Heart left ventricle (tissue), 16 donors: ENCODE results near the gene VEGFA. TPM values are rescaled to one million over a fixed set of nuclear protein-coding genes. Genes with fewer than 3 reads are reported as not detected.
"Not testable (repeated sequence)": the region's sequence is repeated elsewhere in the genome, so short reads cannot be mapped to it uniquely, and the experiment has no call there.

Experiments
- ATAC-seq, 4 donors: fragments of 200-7000 bp; cut with Tn5 transposase; one replicate each; pipeline ENCODE4 v1.9.1; 2020 to 2022; ENCODE audit warnings: moderate library complexity in 4 of 4, mild to moderate bottlenecking in 3 of 4, moderate number of reproducible peaks in 1 of 4
- DNase-seq, 5 donors: peaks; one replicate each; pipeline ENCODE4 v3.0.0-alpha.2; 2020
- H3K27ac ChIP-seq, 12 donors: fragments of 200-600 bp; sonication (generic) in 4 of 12; one replicate each; pipeline versions ENCODE4 v1.5.0 to v1.8.0; 2016 to 2022; ENCODE audit warnings: mild to moderate bottlenecking in 2 of 12
- H3K27me3 ChIP-seq, 9 donors: fragments of 200-600 bp; sonication (generic) in 2 of 9; one replicate each; pipeline versions ENCODE4 v1.5.1 to v1.8.0; 2016 to 2022; ENCODE audit warnings: mild to moderate bottlenecking in 3 of 9
- H3K36me3 ChIP-seq, 9 donors: fragments of 200-600 bp; sonication (generic) in 2 of 9; one replicate each; pipeline versions ENCODE4 v1.5.0 to v1.8.0; 2018 to 2022; ENCODE audit warnings: mild to moderate bottlenecking in 2 of 9
- H3K4me1 ChIP-seq, 12 donors: fragments of 200-600 bp; sonication (generic) in 4 of 12; one replicate each; pipeline versions ENCODE4 v1.5.0 to v1.8.0; 2016 to 2022; ENCODE audit warnings: mild to moderate bottlenecking in 3 of 12
- H3K4me3 ChIP-seq, 12 donors: fragments of 200-600 bp; sonication (generic) in 4 of 12; one replicate each; pipeline versions ENCODE4 v1.5.0 to v1.8.0; 2017 to 2022; ENCODE audit warnings: mild to moderate bottlenecking in 9 of 12, moderate library complexity in 4 of 12
- H3K9me3 ChIP-seq, 12 donors: fragments of 200-600 bp; sonication (generic) in 4 of 12; one replicate each; pipeline versions ENCODE4 v1.5.0 to v1.8.0; 2016 to 2022; ENCODE audit warnings: mild to moderate bottlenecking in 1 of 12
- POLR2A ChIP-seq, 2 donors: fragments of 450-650 bp; IDR thresholded peaks; one replicate each; pipeline ENCODE4 v1.6.1; 2017; ENCODE audit warnings: antibody characterized with exemption in 2 of 2, mild to moderate bottlenecking in 2 of 2, moderate library complexity in 2 of 2
- WGBS, 4 donors: extraction: QIAGEN DNeasy Blood & Tissue Kit in 2 of 4; methylation state at CpG; one replicate each; pipeline versions ENCODE4 v1.1.5 to v1.1.7; 2013 to 2018; 5-methylcytosine and 5-hydroxymethylcytosine counted together
- intact Hi-C, 10 donors: fragments of 100-400 bp; cut with DNase I; formaldehyde crosslinking; loops; one replicate each; pipeline versions ENCODE4 v1.11.1 to v1.14.2; 2022
- polyA plus RNA-seq, 2 donors: library from polyadenylated mRNA; stranded (reverse); fragments of 200-250 nt; gene quantifications; one replicate each; pipeline ENCODE4 v1.2.3, GENCODE V29; 2013
- total RNA-seq, 9 donors: library from RNA; depleted of rRNA in 2 of 9; stranded (reverse); fragments of >200 nt in 2 of 9; fragmentation: NEBNext Ultra II Directional in 3 of 9; extraction: Animal tissue kit (Norgen Biotek cat#: 25700) in 3 of 9; gene quantifications; one replicate each; pipeline versions ENCODE4 v1.1.0 to v1.2.4, GENCODE V29; 2016 to 2023
- TF ChIP-seq, protein P1 (sequence below), 12 donors: fragments of 200-600 bp; sonication (generic) in 4 of 12; IDR thresholded peaks; one replicate each; pipeline versions ENCODE4 v1.5.0 to v1.8.0; 2018 to 2022; ENCODE audit warnings: antibody characterized with exemption in 12 of 12, mild to moderate bottlenecking in 5 of 12
- donor health status: ischemic (EF 13 %, LVEDD 7.1; RV severe dilation, severe dysfunction).
- donor health status: healthy with polysubstance abuse.
- donor health status: DM: no; HTN: yes; CAD: no.
- donor health status: DM: no; HTN: no; CAD: no.
- donor health status: ischemic (EF 25% LVEDD 6.9; RV normal size, moderate dysfunction).
- donor health status: ischemic (EF 25% LVEDD 5.7; RV mildly dilated, moderate dysfunction).
- donor health status: healthy.
- donor health status: DM: yes; HTN: yes; CAD: no.
- donor health status: ischemic (EF 35%, LVEDD 5.7; RV mildly dilated, moderate dysfunction).
- donor health status: nonischemic (EF 11% LVEDD 7.7; RV severe dilation, severe dysfunction).
- donor health status: DM: yes; HTN: yes; CAD: no.
- donor health status: PGD.
- donor health status: ischemic (EF 29% LVEDD 5.4; RV normal size, mild dysfunction).
- donor health status: nonischemic (EF 23%, LVEDD 6.1; RV moderate dilation, normal function).

VEGFA gene
- total and polyA plus RNA-seq, 11 donors = 83.0 to 254 (median 171) TPM

DNA sequence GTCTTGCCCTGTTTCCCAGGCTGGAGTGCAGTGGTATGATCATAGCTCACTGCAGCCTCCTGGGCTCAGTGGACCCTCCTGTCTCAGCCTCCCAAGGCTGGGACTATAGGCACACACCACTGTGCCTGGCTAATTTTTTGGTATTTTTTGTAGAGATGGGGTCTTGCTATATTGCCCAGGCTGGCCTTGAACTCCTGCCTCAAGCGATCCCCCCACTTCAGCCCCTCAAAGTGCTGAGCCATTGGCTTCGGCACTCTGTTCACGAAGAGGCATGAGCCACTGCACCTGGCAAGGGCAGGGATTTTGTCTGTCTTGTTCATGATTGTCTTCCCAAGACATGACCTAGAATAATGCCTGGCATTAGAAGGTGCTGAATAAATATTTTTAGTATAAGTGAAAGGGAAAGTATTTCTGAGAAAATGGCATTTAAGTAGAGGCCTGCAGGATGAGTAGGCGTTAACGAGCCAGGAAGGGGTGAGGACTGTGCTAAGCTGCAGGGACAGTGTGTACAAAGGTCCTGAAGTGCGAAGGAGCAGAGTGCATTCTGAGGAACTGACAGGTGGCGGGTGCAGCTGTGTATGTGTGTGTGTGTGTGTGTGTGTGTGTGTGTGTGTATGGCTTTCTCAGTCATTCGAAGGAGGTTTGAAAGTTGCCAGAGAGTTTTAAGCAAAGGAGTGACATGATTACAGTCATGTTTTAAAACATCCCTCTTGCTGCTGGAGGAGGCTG lies 43.0 kb downstream of the VEGFA start:
- H3K9me3 ChIP-seq = no peaks in the 10 kb centered on the region
- DNase-seq = no peak
- no peak for TF ChIP-seq POLR2A (IDR thresholded peaks at IDR 0.05)
- TF ChIP-seq, protein P1, sequence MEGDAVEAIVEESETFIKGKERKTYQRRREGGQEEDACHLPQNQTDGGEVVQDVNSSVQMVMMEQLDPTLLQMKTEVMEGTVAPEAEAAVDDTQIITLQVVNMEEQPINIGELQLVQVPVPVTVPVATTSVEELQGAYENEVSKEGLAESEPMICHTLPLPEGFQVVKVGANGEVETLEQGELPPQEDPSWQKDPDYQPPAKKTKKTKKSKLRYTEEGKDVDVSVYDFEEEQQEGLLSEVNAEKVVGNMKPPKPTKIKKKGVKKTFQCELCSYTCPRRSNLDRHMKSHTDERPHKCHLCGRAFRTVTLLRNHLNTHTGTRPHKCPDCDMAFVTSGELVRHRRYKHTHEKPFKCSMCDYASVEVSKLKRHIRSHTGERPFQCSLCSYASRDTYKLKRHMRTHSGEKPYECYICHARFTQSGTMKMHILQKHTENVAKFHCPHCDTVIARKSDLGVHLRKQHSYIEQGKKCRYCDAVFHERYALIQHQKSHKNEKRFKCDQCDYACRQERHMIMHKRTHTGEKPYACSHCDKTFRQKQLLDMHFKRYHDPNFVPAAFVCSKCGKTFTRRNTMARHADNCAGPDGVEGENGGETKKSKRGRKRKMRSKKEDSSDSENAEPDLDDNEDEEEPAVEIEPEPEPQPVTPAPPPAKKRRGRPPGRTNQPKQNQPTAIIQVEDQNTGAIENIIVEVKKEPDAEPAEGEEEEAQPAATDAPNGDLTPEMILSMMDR (IDR thresholded peaks at IDR 0.05) = no peak
- H3K4me1 ChIP-seq = peaks cover 0 to 29% (median 0%) of the 10 kb centered on the region in 12 donors
- WGBS, 4 donors = 62 to 68% (median 63%) methylated on average over 8 of the region's 8 CpGs
- intact Hi-C loops = no loop called here
- peak in 3 of 4 donors; percentile 27 to 35 (median 29) for ATAC-seq
- H3K27ac ChIP-seq = no peak overlapping the region
- no peak overlapping the region for H3K4me3 ChIP-seq
- H3K36me3 ChIP-seq = no peaks in the 10 kb centered on the region
- no peaks in the 10 kb centered on the region for H3K27me3 ChIP-seq

DNA sequence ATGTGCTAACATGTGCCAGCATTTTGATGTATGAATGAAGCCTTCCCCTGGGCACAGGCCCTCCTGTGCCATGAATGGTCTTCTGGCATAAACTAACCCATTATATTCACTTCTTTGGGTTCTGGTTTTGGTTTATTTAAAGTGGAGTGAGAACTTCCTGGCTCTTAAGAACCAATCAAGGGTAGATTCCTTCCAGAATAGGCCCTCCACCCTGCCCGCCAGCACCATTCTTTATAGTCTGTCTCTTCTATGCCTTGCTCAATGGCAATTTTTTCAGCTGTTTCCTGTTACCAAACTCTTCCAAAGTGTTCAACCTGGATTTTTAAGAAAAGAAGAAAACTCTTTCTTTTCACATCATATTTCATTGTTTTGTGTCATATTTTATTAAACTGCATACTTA lies 44.1 kb downstream of the VEGFA start:
- WGBS, 4 donors = 81 to 94% (median 90%) methylated on average over 1 of the region's 1 CpG
- TF ChIP-seq, protein P1 (IDR thresholded peaks at IDR 0.05) = no peak
- no peak for TF ChIP-seq POLR2A (IDR thresholded peaks at IDR 0.05)
- ATAC-seq (no peak), DNase-seq (no peak)
- no peaks in the 10 kb centered on the region for H3K36me3 ChIP-seq
- H3K9me3 ChIP-seq = no peaks in the 10 kb centered on the region
- H3K4me3 ChIP-seq = no peak overlapping the region
- no peaks in the 10 kb centered on the region for H3K27me3 ChIP-seq
- H3K27ac ChIP-seq = no peak overlapping the region
- intact Hi-C loops = no loop called here
- peaks cover 0 to 29% (median 0%) of the 10 kb centered on the region in 12 donors for H3K4me1 ChIP-seq

DNA sequence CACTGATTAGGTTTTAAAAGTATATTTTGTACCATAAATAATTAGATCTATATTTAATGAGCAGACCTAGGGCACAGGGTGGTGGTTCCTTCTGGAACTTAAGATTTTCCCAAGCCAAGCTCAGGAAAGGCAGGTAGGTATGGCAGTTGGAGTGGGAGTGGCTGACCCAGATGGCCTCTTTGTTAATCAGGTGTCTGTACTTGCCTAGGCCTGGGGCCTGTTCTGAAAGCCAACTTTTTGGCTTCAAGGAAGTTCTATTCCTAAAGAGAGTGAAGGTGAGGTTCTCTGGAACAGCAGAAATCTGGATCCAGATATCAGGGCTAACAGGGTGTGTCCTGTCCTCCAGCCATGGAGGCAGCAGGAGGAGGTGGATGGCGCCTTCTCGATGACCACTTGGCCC lies 44.9 kb downstream of the VEGFA start:
- TF ChIP-seq POLR2A (IDR thresholded peaks at IDR 0.05) = no peak
- Histone ChIP-seq H3K36me3 (no peaks in the 10 kb centered on the region), H3K4me3 (no peak overlapping the region), H3K9me3 (no peaks in the 10 kb centered on the region), H3K4me1 (peaks cover 0 to 29% (median 0%) of the 10 kb centered on the region in 12 donors), H3K27ac (no peak overlapping the region), H3K27me3 (no peaks in the 10 kb centered on the region)
- intact Hi-C loops = loop anchor here in 2 of 10 donors (5.0 kb wide), 1 partner anchor 43 kb away; the partner anchor contains the start of gene VEGFA (in 2 of the 2)
- ATAC-seq (no peak), DNase-seq (no peak)
- WGBS, 4 donors = 43 to 57% (median 48%) methylated on average over 2 of the region's 2 CpGs

DNA sequence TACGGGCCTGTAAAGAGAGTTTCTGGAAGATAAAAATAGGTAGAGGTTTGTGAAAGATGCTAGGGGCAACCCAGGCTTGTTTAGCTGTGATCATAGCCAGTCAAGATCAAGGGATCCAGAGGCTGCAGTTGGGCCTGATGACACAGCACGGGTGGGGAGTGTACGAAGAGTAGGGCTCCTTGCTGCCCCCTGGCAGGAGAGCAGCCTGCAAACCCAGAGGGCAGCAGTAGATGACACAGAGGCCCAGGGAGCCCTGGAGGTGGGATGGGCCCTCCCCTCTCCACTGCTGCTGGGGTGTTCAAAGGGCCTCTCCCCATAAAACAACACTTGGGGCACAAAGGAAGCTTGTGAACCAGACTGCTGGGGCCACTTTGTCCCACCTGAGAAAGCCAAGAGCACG lies 47.2 kb downstream of the VEGFA start:
- no peaks in the 10 kb centered on the region for H3K27me3 ChIP-seq
- H3K9me3 ChIP-seq = no peaks in the 10 kb centered on the region
- H3K4me3 ChIP-seq = no peak overlapping the region
- peaks cover 0 to 29% (median 0%) of the 10 kb centered on the region in 12 donors for H3K4me1 ChIP-seq
- DNase-seq = peak in 4 of 5 donors; percentile 41 to 75 (median 62)
- WGBS, 4 donors = 42 to 49% (median 46%) methylated on average over 4 of the region's 4 CpGs
- intact Hi-C loops = loop anchor here in 2 of 10 donors (5.0 kb wide), 1 partner anchor 45 kb away; the partner anchor contains the start of gene VEGFA (in 2 of the 2)
- no peaks in the 10 kb centered on the region for H3K36me3 ChIP-seq
- peak overlapping the region in 2 of 12 donors; percentile 32 to 54 for H3K27ac ChIP-seq
- ATAC-seq = peak; percentile 89 to 94 (median 93)
- TF ChIP-seq, protein P1 (IDR thresholded peaks at IDR 0.05) = peak in 11 of 12 donors; percentile 22 to 52 (median 41)
- no peak for TF ChIP-seq POLR2A (IDR thresholded peaks at IDR 0.05)

DNA sequence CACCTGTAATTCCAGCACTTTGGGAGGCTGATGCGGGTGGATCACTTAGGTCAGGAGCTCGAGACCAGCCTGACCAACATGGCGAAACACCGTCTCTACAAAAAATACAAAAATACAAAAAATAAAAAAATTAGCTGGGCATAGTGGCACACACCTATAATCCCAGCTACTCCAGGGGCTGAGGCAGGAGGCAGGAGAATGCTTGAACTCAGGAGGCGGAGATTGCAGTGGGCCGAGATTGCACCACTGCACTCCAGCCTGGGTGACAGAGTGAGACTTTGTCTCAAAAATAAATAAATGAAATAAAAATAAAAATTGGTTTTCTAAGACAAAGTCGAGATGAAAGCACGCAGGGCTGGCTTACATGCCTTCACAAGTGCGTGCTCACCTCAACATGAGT lies 49.0 kb downstream of the VEGFA start:
- not testable (repeated sequence) for H3K4me3 ChIP-seq, DNase-seq, H3K9me3 ChIP-seq, H3K36me3 ChIP-seq, H3K27ac ChIP-seq, H3K27me3 ChIP-seq, ATAC-seq
- H3K4me1 ChIP-seq = peaks cover 0 to 13% (median 0%) of the 10 kb centered on the region in 12 donors
- intact Hi-C loops = loop anchor here in 2 of 10 donors (5.0 kb wide), 1 partner anchor 47 kb away; the partner anchor contains the start of gene VEGFA (in 2 of the 2)
- WGBS, 4 donors = 90 to 93% (median 92%) methylated on average over 9 of the region's 9 CpGs
